Esophagus muscularis mucosa (tissue), 4 donors: ENCODE data around the gene CCDC187. TPM values are rescaled to one million over a fixed set of nuclear protein-coding genes. Genes with fewer than 3 reads are reported as not detected.

ENCODE experiments used
- DNase-seq: peaks from one replicate; pipeline ENCODE4 v3.0.0-alpha.2; 2017; ENCODE audit errors: extremely low spot score
- H3K27ac ChIP-seq, 4 donors: fragments of 200-600 bp; sonication (generic); replicated peaks in 1 of 4; 1 replicate in 3 of 4; 2 replicates in 1 of 4; pipeline ENCODE4 v1.5.1; 2016 to 2019; ENCODE audit warnings: mild to moderate bottlenecking in 1 of 4
- H3K27me3 ChIP-seq, 4 donors: fragments of 200-600 bp; sonication (generic); one replicate each; pipeline versions ENCODE4 v1.5.1 to v1.6.0; 2016 to 2019
- H3K36me3 ChIP-seq, 4 donors: fragments of 200-600 bp; sonication (generic); one replicate each; pipeline ENCODE4 v1.5.1; 2016 to 2019
- H3K4me1 ChIP-seq, 4 donors: fragments of 200-600 bp; sonication (generic); one replicate each; pipeline ENCODE4 v1.5.1; 2016 to 2019
- H3K4me3 ChIP-seq, 4 donors: fragments of 200-600 bp; sonication (generic); 1 replicate in 2 of 4; 2 replicates in 2 of 4; pipeline ENCODE4 v1.5.1; 2016 to 2019; ENCODE audit warnings: mild to moderate bottlenecking in 4 of 4, moderate library complexity in 1 of 4
- H3K9me3 ChIP-seq, 4 donors: fragments of 200-600 bp; sonication (generic); 1 replicate in 3 of 4; 2 replicates in 1 of 4; pipeline ENCODE4 v1.5.1; 2016 to 2019
- CTCF ChIP-seq, 3 experiments: fragments of 200-600 bp in 2 of 3; fragments of 450-650 bp in 1 of 3; sonication (generic) in 2 of 3; IDR thresholded peaks; one replicate each; pipeline ENCODE4 v1.5.1; 2017 to 2019; ENCODE audit warnings: antibody characterized with exemption in 3 of 3, mild to moderate bottlenecking in 2 of 3, moderate library complexity in 1 of 3
- EP300 ChIP-seq: sonication (generic); formaldehyde crosslinking; IDR thresholded peaks from one replicate; pipeline ENCODE4 v1.6.1; 2017; ENCODE audit warnings: antibody characterized with exemption
- POLR2A ChIP-seq: fragments of 450-650 bp; IDR thresholded peaks from one replicate; pipeline ENCODE4 v1.6.1; 2017; ENCODE audit warnings: antibody characterized with exemption, moderate library complexity, mild to moderate bottlenecking, low read depth
- POLR2AphosphoS5 ChIP-seq, 2 donors: sonication (generic); formaldehyde crosslinking; IDR thresholded peaks; one replicate each; pipeline ENCODE4 v1.6.1; 2017; ENCODE audit warnings: antibody characterized with exemption in 2 of 2
- WGBS: methylation state at CpG from one replicate; pipeline ENCODE4 v1.1.5; 2018; 5-methylcytosine and 5-hydroxymethylcytosine counted together
- intact Hi-C: fragments of 100-400 bp; cut with DNase I; formaldehyde crosslinking; loops from one replicate; pipeline ENCODE4 v1.15.1; 2023
- total RNA-seq, 4 donors: library from RNA; depleted of rRNA; stranded (reverse); fragments of >200 nt; gene quantifications; one replicate each; pipeline versions ENCODE4 v1.1.0 to v1.2.1, GENCODE V29; 2016

Gene CCDC187
- total RNA-seq, 4 donors from 2014 or later = not detected

DNA sequence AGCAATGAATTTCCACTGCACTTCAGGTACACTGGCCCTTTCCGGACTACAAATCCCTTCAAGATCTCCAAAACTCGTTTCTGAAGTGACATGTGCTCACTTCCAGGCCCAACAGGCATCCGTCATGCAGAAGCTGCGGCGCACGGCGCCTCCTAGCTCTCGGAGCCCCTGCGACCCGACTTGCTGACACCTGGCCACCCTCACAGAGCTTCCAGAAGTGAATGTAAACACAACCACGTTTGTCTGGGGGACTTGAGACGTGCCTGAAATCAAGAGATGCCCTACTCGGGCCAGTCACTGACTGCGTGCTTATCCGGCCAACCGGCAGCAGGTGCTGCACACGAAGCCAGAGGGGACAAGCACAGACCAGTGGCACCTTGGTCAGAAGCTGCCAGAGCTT, 94.1 kb downstream of the CCDC187 start:
- Histone ChIP-seq H3K9me3 (peaks cover 0 to 5% (median 0%) of the 10 kb centered on the region in 4 donors), H3K36me3 (peaks cover 24 to 78% (median 59%) of the 10 kb centered on the region in 4 donors), H3K27ac (no peak overlapping the region), H3K4me3 (no peak overlapping the region), H3K27me3 (peaks cover 0 to 12% (median 4%) of the 10 kb centered on the region in 4 donors), H3K4me1 (peaks cover 0 to 6% (median 3%) of the 10 kb centered on the region in 4 donors)
- no peak for TF ChIP-seq POLR2AphosphoS5 (IDR thresholded peaks at IDR 0.05)
- no peak for TF ChIP-seq EP300
- TF ChIP-seq POLR2A = no peak
- no peak for TF ChIP-seq CTCF (IDR thresholded peaks at IDR 0.05)
- intact Hi-C loops = no loop called here
- DNase-seq = no peak
- WGBS = 78% methylated on average over 16 of the region's 17 CpGs

- no peak overlapping the region for H3K27ac ChIP-seq
- peaks cover 0 to 5% (median 0%) of the 10 kb centered on the region in 4 donors for H3K9me3 ChIP-seq
- H3K27me3 ChIP-seq = peaks cover 0 to 17% (median 9%) of the 10 kb centered on the region in 4 donors
- H3K4me3 ChIP-seq = no peak overlapping the region
- peaks cover 0 to 11% (median 7%) of the 10 kb centered on the region in 4 donors for H3K4me1 ChIP-seq
- intact Hi-C loops = no loop called here
- TF ChIP-seq POLR2A (no peak), POLR2AphosphoS5 (IDR thresholded peaks at IDR 0.05) (no peak), CTCF (IDR thresholded peaks at IDR 0.05) (no peak), EP300 (no peak)
- peaks cover 19 to 73% (median 53%) of the 10 kb centered on the region in 4 donors for H3K36me3 ChIP-seq
- DNase-seq = no peak
- WGBS = 92% methylated on average over 8 of the region's 17 CpGs
These were observed 94.7 kb downstream of the CCDC187 start for GRCh38 chr9:136209232-136209631.

DNA sequence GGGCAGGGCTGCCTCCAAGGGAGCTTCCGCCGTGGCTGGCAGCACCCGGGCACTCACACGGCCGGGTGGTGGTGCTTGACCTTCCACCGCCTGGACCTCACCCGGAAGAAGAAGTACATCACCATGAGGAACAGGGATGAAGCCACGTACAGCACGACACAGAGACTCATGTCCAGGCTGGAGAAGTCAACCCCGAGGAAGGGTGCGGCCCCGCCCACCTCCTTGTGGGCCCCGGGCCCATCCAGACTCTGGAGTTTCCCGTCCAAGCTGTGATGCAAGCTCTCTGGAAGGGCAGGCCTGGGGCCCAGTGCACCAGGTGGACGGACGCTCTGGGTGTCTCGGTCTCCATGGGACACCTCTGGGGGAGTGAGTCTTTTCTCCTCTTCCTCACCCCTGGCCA, 95.2 kb downstream of the CCDC187 start:
- Histone ChIP-seq H3K36me3 (peaks cover 13 to 67% (median 47%) of the 10 kb centered on the region in 4 donors), H3K4me3 (no peak overlapping the region), H3K27ac (no peak overlapping the region), H3K9me3 (peaks cover 0 to 1% (median 0%) of the 10 kb centered on the region in 4 donors), H3K4me1 (peaks cover 0 to 11% (median 7%) of the 10 kb centered on the region in 4 donors), H3K27me3 (peaks cover 0 to 23% (median 15%) of the 10 kb centered on the region in 4 donors)
- intact Hi-C loops = no loop called here
- WGBS = 84% methylated on average over 7 of the region's 17 CpGs
- no peak for DNase-seq
- TF ChIP-seq POLR2A (no peak), POLR2AphosphoS5 (IDR thresholded peaks at IDR 0.05) (no peak), CTCF (IDR thresholded peaks at IDR 0.05) (no peak), EP300 (no peak)

DNA sequence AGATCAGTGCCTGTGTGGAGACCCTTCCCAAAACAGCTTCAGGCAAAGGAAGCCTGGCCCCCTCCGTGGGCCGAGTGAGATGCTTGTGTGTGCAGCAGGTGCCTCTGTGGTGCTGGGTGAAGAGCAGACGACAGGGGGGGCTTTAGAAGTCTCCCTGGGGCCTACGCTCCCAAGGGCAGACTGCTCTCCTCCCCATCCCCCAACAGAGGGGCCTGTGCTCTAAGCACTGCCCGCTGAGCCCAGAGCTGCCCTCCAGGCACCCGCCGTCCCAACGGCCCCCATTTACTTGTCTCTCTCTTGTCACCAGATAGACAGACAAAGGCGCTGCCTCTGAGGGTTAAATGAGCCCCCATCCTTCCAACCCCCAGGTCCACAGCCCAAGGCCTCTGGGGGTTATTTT, 96.3 kb downstream of the CCDC187 start:
- H3K4me1 ChIP-seq = peaks cover 0 to 17% (median 7%) of the 10 kb centered on the region in 4 donors
- H3K9me3 ChIP-seq = no peaks in the 10 kb centered on the region
- no peak for DNase-seq
- intact Hi-C loops = no loop called here
- 82% methylated on average over 8 of the region's 9 CpGs for WGBS
- H3K27me3 ChIP-seq = peaks cover 0 to 33% (median 22%) of the 10 kb centered on the region in 4 donors
- H3K4me3 ChIP-seq = no peak overlapping the region
- TF ChIP-seq POLR2AphosphoS5 (IDR thresholded peaks at IDR 0.05) (no peak), EP300 (no peak), CTCF (IDR thresholded peaks at IDR 0.05) (no peak), POLR2A (no peak)
- H3K36me3 ChIP-seq = peaks cover 9 to 57% (median 38%) of the 10 kb centered on the region in 4 donors
- no peak overlapping the region for H3K27ac ChIP-seq
